Endothelial cell of umbilical vein (primary cell): ENCODE data around the gene ATP2B2. TPM values are rescaled to one million over a fixed set of nuclear protein-coding genes. Genes with fewer than 3 reads are reported as not detected.

ENCODE experiments used
- BruUV-seq: library from RNA; stranded (reverse); fragments of 400-500 nt; replicated peaks from 2 replicates; lab custom pipeline; 2021; lab: Mats Ljungman, UMichigan
- CTCF ChIA-PET: fragments of 300-600, 350-600 bp; sonication (Branson Sonifier 250); formaldehyde crosslinking; loops from one replicate; lab custom pipeline; 2021; ENCODE audit warnings: antibody characterized with exemption, inconsistent platforms; lab: Charles Lee
- POLR2A ChIA-PET: fragments of 300-600, 350-600 bp; sonication (Branson Sonifier 250); formaldehyde crosslinking; loops from one replicate; lab custom pipeline; 2021; ENCODE audit warnings: antibody characterized with exemption, inconsistent platforms; lab: Charles Lee
- DNase-seq: peaks from one replicate; pipeline ENCODE4 v3.0.0-alpha.2; 2011; ENCODE audit warnings: low read depth, low spot score
- FAIRE-seq: peaks from 2 replicates; lab custom pipeline; 2011; peaks lifted over from hg19 to GRCh38; lab: Jason Lieb, UNC
- H2AFZ ChIP-seq: 2 replicates; pipeline ENCODE4 v1.6.0; 2012; ENCODE audit warnings: low read depth, low read length, control low read depth, inconsistent platforms
- H3K27ac ChIP-seq: 2 replicates; pipeline ENCODE4 v1.5.1; 2011; ENCODE audit warnings: low read depth, mild to moderate bottlenecking, control low read depth, low read length, moderate library complexity; ENCODE audit not compliant: insufficient read depth
- H3K27me3 ChIP-seq, 2 experiments: 2 replicates each; pipeline versions ENCODE4 v1.6.0 to v1.6.1; 2011; ENCODE audit warnings: low read length in 2 of 2, mixed read lengths in 1 of 2; ENCODE audit not compliant: control insufficient read depth in 2 of 2, insufficient read depth in 2 of 2
- H3K36me3 ChIP-seq, 2 experiments: 2 replicates in 1 of 2; 3 replicates in 1 of 2; pipeline ENCODE4 v1.5.1; 2011; ENCODE audit warnings: low read length in 2 of 2, mild to moderate bottlenecking in 1 of 2, moderate library complexity in 1 of 2; ENCODE audit not compliant: control insufficient read depth in 2 of 2, insufficient read depth in 2 of 2; ENCODE audit errors: extremely low read depth in 1 of 2
- H3K4me1 ChIP-seq: 3 replicates; pipeline ENCODE4 v1.5.1; 2011; ENCODE audit warnings: mild to moderate bottlenecking, low read length; ENCODE audit not compliant: control insufficient read depth, insufficient read depth; ENCODE audit errors: extremely low read depth
- H3K4me2 ChIP-seq: 2 replicates; pipeline ENCODE4 v1.6.1; 2011; ENCODE audit warnings: low read length, control low read depth, mixed read lengths; ENCODE audit not compliant: insufficient read depth
- H3K4me3 ChIP-seq, 3 experiments: fragments of 200-600 bp in 1 of 3; sonication (generic), shearing (Covaris generic) in 1 of 3; replicated peaks in 1 of 3; 2 replicates each; pipeline ENCODE4 v1.5.1; 2011 to 2016; ENCODE audit warnings: control low read depth in 3 of 3, low read length in 3 of 3, mild to moderate bottlenecking in 2 of 3, inconsistent platforms in 1 of 3, low read depth in 1 of 3, moderate library complexity in 1 of 3; ENCODE audit not compliant: insufficient read depth in 1 of 3
- H3K79me2 ChIP-seq: 2 replicates; pipeline ENCODE4 v1.6.0; 2012; ENCODE audit warnings: low read length, inconsistent platforms; ENCODE audit not compliant: control insufficient read depth, insufficient read depth
- H3K9ac ChIP-seq: replicated peaks from 2 replicates; pipeline ENCODE3; 2011; ENCODE audit warnings: low read length, control low read depth; ENCODE audit not compliant: insufficient read depth; ENCODE audit errors: extremely low read depth
- H3K9me1 ChIP-seq: replicated peaks from 3 replicates; pipeline ENCODE4 v1.6.0; 2011; ENCODE audit warnings: mild to moderate bottlenecking, low read length; ENCODE audit not compliant: control insufficient read depth, insufficient read depth; ENCODE audit errors: extremely low read depth
- H3K9me3 ChIP-seq: replicated peaks from 2 replicates; pipeline ENCODE4 v1.5.1; 2012; ENCODE audit warnings: low read length, inconsistent platforms; ENCODE audit not compliant: control insufficient read depth, insufficient read depth
- H4K20me1 ChIP-seq: replicated peaks from 2 replicates; pipeline ENCODE3; 2011; ENCODE audit warnings: mild to moderate bottlenecking, low read length; ENCODE audit not compliant: control insufficient read depth, insufficient read depth; ENCODE audit errors: extremely low read depth
- EZH2 ChIP-seq: IDR thresholded peaks from 2 replicates; pipeline ENCODE4 v1.6.1; 2012; ENCODE audit warnings: borderline replicate concordance, low read depth, mild to moderate bottlenecking, moderate library complexity, low read length, inconsistent platforms; ENCODE audit not compliant: severe bottlenecking
- FOS ChIP-seq: IDR thresholded peaks from 2 replicates; pipeline ENCODE4 v1.6.1; 2011; ENCODE audit warnings: mild to moderate bottlenecking, low read length, moderate library complexity, borderline replicate concordance; ENCODE audit not compliant: insufficient read depth
- GATA2 ChIP-seq: IDR thresholded peaks from 2 replicates; pipeline ENCODE4 v1.7.0; 2011; ENCODE audit warnings: low read depth, mild to moderate bottlenecking, moderate library complexity, mixed read lengths, low read length; ENCODE audit not compliant: insufficient read length, insufficient read depth
- JUN ChIP-seq: IDR thresholded peaks from 2 replicates; pipeline ENCODE4 v1.6.1; 2011; ENCODE audit warnings: borderline replicate concordance, low read depth; ENCODE audit not compliant: insufficient read length, insufficient read depth
- MYC ChIP-seq: IDR thresholded peaks from one replicate; pipeline ENCODE4 v1.6.1; 2011; ENCODE audit warnings: mild to moderate bottlenecking, low read depth, low read length
- POLR2A ChIP-seq: IDR thresholded peaks from 2 replicates; pipeline ENCODE4 v1.6.1; 2012; ENCODE audit warnings: low read depth, mild to moderate bottlenecking, control low read depth, low read length
- POLR2AphosphoS5 ChIP-seq: IDR thresholded peaks from 2 replicates; pipeline ENCODE4 v1.6.1; 2012; ENCODE audit warnings: low read depth, mild to moderate bottlenecking, control low read depth, low read length, moderate library complexity; ENCODE audit not compliant: insufficient read depth
- dilution Hi-C: fragments of 300-500 bp; cut with MboI; formaldehyde crosslinking; loops from one replicate; pipeline ENCODE4 v1.15.0; 2019; ENCODE audit warnings: low sequenced_read_pairs; ENCODE audit not compliant: extremely low pct_ligation_motif_present
- intact Hi-C: fragments of 100-400 bp; cut with micrococcal nuclease; formaldehyde crosslinking; loops from one replicate; pipeline ENCODE4 v1.10.0; 2022
- polyA plus RNA-seq, 4 experiments: library from polyadenylated mRNA; depleted of rRNA in 3 of 4; stranded (reverse) in 3 of 4; unstranded in 1 of 4; fragments of >200 nt; gene quantifications; 2 replicates each; pipeline versions ENCODE4 v1.2.1 to v1.2.3, GENCODE V29; 2011 to 2012; ENCODE audit warnings: missing spikeins in 1 of 4
- total RNA-seq: library from RNA; stranded (reverse); gene quantifications from 2 replicates; pipeline ENCODE4 v1.2.3, GENCODE V29; 2021
- TF ChIP-seq, protein P1 (sequence below): IDR thresholded peaks from 2 replicates; pipeline ENCODE4 v1.6.1; 2011; ENCODE audit not compliant: insufficient read depth, insufficient read length
- TF ChIP-seq, protein P2 (sequence below), 2 donors: IDR thresholded peaks; 1 replicate in 1 of 2; 2 replicates in 1 of 2; pipeline ENCODE4 v1.5.1; 2011; ENCODE audit warnings: low read length in 2 of 2, mild to moderate bottlenecking in 2 of 2, moderate library complexity in 2 of 2, control low read depth in 1 of 2, inconsistent platforms in 1 of 2, low read depth in 1 of 2; ENCODE audit not compliant: insufficient read depth in 1 of 2; ENCODE audit errors: extremely low read depth in 1 of 2

ATP2B2 gene
- total and polyA plus RNA-seq, 2 donors (not counting 3 experiments of a cell fraction or from before 2014, with no cell fraction given) = not detected

DNA sequence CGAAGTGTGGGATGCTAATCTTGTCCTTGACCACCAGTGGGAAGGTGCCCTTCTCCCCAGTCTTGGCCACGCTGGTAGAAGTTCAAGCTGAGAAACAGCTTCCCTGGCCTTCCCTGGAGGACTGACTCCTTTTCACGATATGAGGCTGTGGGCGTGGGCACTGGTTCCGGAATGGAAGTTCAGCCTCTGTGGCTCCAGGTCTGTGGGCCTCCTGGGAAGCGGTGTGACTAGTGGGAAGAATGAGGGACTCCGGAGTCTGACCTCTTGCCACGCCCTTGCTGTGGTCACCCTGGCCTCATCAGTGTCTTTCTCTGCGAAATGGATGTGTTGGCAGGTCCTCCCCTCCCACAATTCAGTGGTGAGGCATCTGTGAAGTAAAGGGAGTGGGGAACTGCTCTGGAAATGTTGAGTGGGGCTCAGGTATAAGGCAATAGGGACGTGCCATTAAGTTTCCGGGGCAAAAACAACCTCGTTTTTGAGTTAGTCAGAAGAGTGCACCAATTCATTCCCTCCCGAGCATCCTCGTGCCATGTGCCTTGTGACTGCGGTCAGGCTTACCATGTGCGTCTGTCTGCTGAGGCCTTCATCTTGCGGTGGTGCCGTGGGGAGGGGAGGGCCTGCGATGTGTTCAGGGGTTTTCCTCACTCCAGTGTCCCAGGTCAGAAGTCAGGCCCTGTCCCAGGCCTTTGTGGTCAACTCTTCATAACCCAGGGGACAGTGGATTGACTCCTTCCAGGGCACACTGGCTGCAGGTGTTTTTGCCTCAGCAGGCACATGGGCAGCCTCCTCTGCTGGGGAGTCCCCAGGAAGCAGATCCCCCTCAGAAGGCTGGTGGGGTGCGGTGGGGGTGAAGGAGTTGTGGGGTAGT is 172.7 kb downstream of the ATP2B2 start:
- H2AFZ ChIP-seq = no peak overlapping the region
- no peaks in the 10 kb centered on the region for H3K9me3 ChIP-seq
- no peak overlapping the region for H3K4me2 ChIP-seq
- DNase-seq (no peak), FAIRE-seq (no peak)
- H3K36me3 ChIP-seq = no peaks in the 10 kb centered on the region
- peaks cover 17 to 27% of the 10 kb centered on the region in 2 experiments for H3K27me3 ChIP-seq
- TF ChIP-seq MYC (no peak), JUN (no peak), GATA2 (no peak), FOS (no peak), POLR2A (no peak), POLR2AphosphoS5 (no peak), EZH2 (no peak)
- TF ChIP-seq, protein P1, sequence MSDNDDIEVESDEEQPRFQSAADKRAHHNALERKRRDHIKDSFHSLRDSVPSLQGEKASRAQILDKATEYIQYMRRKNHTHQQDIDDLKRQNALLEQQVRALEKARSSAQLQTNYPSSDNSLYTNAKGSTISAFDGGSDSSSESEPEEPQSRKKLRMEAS = no peak
- TF ChIP-seq, protein P2, sequence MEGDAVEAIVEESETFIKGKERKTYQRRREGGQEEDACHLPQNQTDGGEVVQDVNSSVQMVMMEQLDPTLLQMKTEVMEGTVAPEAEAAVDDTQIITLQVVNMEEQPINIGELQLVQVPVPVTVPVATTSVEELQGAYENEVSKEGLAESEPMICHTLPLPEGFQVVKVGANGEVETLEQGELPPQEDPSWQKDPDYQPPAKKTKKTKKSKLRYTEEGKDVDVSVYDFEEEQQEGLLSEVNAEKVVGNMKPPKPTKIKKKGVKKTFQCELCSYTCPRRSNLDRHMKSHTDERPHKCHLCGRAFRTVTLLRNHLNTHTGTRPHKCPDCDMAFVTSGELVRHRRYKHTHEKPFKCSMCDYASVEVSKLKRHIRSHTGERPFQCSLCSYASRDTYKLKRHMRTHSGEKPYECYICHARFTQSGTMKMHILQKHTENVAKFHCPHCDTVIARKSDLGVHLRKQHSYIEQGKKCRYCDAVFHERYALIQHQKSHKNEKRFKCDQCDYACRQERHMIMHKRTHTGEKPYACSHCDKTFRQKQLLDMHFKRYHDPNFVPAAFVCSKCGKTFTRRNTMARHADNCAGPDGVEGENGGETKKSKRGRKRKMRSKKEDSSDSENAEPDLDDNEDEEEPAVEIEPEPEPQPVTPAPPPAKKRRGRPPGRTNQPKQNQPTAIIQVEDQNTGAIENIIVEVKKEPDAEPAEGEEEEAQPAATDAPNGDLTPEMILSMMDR (IDR thresholded peaks at IDR 0.05; ENCODE audit: extremely low read depth in 1 of 2, insufficient read depth in 1 of 2, low read depth in 1 of 2, low read length in 2 of 2) = no peak
- no peak overlapping the region for H3K27ac ChIP-seq
- no peaks in the 10 kb centered on the region for H3K79me2 ChIP-seq
- H3K4me1 ChIP-seq = no peaks in the 10 kb centered on the region
- no TSS peak for BruUV-seq
- ChIA-PET CTCF (interaction anchor here (2.4 kb wide), 1 partner anchor 11 kb away, joined by 9 read pairs; no protein-coding TSS in a partner anchor), POLR2A (no interaction called here)
- H4K20me1 ChIP-seq = no peaks in the 10 kb centered on the region
- no peak overlapping the region for H3K9ac ChIP-seq
- no peak overlapping the region for H3K4me3 ChIP-seq
- no peaks in the 10 kb centered on the region for H3K9me1 ChIP-seq
- intact Hi-C loops (no loop called here), dilution Hi-C loops (no loop called here)
